ENCODE data around the gene CAPN2.

Gene CAPN2

GRCh38 chr1:223761411-223761810 is 49.1 kb downstream of the CAPN2 start:
- no peak for DNase-seq (ENCODE audit: low read depth)

DNA sequence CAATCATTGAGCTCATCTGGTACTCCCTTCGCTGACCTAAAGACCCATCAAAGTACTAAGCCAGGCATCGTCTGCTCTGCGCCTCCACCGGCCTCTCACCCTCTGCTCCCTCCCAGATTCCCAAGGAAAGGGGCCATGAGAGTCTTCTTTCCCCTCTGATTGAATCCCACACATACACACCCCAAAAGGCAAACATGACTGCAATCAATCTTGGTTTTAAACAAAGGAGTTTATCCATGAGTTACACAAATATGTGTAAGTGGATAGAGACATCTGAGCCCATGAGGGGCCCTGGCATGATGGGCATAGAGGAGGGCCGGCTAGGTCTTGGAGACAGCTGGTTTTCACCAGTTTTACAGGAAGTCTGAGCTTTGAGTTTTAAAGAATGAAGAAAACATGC is 50.9 kb downstream of the CAPN2 start:
- no peak for DNase-seq (ENCODE audit: low read depth)

- DNase-seq (ENCODE audit: low read depth) = no peak
Observed at GRCh38 chr1:223763881-223764280, 51.5 kb downstream of the CAPN2 start.

DNA sequence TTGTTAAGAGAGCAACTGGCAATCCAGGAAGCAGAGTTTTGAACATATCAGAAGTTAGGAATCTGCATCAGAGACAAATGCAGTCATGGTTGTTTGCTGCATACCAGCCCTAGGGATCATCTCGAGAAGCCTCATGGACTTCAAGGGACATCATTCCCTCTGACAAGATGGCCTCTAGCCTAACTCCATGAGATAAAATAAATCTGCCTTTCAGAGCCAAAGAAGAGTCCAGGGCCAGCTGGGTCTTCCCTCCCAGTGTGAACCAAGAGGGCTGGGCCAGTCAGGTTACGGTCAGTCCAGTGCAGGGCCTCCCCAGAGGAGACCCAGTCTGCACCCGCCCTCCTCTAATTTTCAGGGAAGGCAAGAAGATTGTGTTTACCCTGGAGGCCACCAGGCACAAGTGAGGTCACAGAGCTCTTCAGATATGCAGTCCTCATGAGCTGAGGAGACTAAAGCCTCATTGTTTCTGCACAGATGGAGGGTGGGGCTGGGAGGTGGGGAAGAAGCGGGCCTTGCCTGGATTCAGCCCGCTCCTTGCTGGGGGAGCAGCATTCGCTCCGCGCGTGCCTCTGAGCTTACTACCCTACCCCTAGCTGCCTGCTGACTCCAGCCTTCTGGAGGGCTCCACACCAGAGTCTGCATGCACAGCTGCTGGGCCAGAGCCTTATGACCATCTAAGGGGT is 52.8 kb downstream of the CAPN2 start:
- DNase-seq (ENCODE audit: low read depth) = no peak

- DNase-seq (ENCODE audit: low read depth) = no peak
Observed at GRCh38 chr1:223765719-223766340, 53.5 kb downstream of the CAPN2 start.

- DNase-seq (ENCODE audit: low read depth) = no peak
Observed at GRCh38 chr1:223770621-223771315, 58.4 kb downstream of the CAPN2 start.

DNA sequence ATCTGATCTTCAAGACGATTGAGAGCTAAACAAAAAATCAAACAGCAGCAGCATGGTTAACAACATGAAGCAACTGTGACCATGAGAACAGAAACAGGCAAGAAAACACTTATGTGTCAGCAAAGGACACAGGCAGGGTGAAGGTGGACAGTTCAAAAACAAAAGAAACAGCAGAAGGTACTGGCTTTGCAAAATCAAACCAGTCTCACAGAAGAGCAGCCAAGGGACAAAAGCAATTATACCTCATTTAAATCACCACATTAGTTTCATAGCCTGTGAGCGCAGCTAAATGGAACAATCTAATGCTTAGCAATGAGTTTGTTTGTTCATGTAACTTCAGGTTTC is 59.1 kb downstream of the CAPN2 start:
- DNase-seq (ENCODE audit: low read depth) = no peak

DNA sequence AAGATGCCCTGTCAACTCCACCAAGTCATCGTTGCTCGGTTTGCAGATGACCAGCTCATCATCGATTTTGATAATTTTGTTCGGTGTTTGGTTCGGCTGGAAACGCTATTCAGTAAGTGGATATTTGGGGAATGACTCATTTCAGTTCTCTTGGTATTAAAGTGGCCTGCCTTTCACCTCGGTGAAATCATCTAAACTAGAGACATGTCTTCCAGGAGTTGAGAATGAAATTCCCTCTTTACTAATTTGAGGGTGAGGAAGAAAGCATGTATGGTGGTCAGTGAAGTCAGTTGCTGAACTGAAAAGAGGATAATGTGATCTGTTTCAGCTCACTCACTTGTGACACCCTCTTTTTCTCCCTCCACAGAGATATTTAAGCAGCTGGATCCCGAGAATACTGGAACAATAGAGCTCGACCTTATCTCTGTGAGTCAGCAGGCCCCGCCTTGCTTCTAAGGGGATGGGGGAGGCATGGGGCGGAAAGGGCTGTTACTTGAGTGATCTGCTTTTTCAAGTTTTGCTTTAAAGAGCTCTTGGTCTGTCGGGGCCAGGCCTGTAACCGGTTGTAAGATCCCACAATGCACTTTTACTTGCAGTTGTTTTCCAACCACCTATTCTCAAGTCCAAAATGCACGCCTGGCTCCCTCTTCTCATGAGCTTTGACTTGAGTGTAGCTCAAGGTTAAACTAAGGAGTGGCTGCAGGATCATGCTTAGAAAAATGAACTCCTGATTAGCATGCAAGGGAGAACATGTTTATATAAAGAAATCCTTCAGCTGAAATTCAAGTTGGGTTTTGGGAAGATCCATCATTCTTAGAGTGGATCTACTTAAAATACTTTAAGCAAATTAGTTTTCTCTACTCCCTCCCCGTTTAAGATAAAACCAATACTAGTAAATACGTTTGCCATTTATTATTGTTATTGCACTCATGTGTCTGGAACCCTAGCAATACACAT is 59.8 kb downstream of the CAPN2 start:
- no peak for DNase-seq (ENCODE audit: low read depth)

DNA sequence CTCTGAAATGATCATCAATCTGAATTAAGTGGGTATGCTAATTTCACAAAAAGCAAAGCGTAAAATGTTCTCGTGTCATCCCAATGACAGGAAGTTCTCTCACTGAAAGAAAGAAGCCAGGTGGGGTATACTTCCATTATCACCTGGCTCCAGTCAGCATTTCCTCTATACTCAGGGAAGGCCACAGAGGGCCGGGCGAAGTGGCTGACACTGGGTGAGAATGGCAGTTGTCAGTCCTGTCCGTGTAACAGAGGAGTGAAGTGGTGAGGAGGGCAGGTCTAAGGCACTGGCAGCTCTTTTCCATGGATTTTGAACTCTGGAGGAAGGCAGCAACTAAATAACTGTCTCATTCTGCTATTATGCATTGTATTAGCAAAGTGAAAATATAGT is 60.4 kb downstream of the CAPN2 start:
- DNase-seq (ENCODE audit: low read depth) = no peak

GRCh38 chr1:223774134-223774814 is 61.9 kb downstream of the CAPN2 start:
- no peak for DNase-seq (ENCODE audit: low read depth)

DNA sequence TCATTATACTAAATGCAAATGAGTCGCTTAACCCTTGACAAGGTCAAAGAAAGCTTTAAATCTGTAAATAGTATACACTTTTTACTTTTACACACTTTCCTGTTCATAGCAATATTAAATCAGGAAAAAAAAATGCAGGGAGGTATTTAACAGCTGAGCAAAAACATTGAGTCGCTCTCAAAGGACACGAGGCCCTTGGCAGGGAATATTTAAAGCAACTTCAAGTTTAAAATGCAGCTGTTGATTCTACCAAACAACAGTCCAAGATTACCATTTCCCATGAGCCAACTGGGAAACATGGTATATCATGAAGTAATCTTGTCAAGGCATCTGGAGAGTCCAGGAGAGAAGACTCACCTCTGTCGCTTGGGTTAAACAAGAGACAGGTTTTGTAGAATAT is 62.7 kb downstream of the CAPN2 start:
- no peak for DNase-seq (ENCODE audit: low read depth)

DNA sequence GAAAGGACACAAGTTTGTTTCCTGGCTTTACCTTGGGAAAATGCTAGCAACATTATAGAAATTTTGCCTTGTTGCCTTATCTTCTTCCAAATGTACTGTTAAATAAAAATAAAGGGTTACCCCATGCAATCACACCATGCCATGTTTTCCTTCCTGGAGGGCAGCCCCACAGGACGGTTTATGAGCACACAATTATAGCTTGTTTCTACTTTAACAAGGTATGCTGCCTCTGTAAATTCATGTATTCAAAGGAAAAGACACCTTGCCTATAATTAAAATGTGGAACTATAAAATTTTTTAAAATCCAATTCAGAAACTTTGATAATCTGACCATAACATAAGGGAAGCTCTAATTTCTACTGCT is 63.4 kb downstream of the CAPN2 start:
- DNase-seq (ENCODE audit: low read depth) = no peak

- DNase-seq (ENCODE audit: low read depth) = peak; percentile 15
Observed at GRCh38 chr1:223776075-223776814, 63.9 kb downstream of the CAPN2 start.

GRCh38 chr1:223776826-223777454 is 64.6 kb downstream of the CAPN2 start:
- DNase-seq (ENCODE audit: low read depth) = no peak

DNA sequence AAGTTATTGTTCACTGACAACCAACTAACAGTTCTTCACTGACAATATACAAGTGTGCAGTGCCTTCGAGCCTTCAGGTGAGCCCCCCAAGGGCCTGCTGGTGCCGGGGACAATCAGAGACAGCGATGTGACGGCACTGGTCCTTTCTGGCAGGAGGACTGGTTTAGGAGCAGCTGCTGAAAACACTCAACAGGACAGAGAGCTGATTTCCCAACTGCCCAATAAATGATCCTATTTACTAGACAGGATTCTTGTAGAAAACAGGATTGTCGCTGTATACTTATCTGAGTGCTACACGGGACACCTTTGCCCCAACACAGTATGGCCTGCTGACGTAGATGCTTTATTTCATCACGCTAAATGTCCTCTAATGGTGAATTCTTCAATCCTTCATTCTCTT is 68.0 kb downstream of the CAPN2 start:
- DNase-seq (ENCODE audit: low read depth) = no peak

DNA sequence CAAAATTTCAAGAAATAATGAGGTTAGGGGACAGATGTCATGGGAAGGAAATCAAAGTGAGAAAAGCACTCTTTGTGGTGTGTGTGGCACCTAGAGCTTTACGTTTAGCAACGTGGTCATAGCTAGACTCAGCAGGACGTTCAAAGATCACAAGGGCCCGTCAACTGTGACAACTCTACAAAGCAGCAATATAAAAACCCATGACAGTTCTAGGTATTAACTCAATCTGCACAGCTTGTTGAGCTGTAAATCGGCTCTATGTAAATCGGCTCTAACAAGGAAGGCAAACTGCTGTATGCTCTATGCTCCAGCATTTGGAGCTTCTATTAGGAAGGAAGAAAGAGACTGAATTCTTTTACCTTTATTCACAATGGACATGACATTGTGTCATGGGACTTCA is 68.6 kb downstream of the CAPN2 start:
- DNase-seq (ENCODE audit: low read depth) = no peak

DNA sequence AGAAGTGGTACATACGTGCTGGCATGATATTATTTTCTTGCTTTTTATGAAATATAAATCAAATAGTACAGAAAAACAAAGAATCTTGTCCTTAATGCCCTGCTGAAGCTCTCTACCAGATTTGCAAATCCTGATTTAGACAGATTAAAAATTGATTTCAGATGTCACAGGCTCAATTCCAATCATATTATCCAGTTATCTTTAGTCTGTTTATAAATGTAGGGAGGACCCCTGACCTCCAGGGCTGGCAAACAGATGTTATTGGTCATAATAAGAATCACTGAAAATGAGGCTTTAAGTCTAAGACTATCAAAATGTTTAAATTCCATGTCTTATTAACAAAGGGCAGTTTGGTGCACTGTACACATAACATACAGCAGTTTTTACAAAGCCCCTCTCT is 71.3 kb downstream of the CAPN2 start:
- no peak for DNase-seq (ENCODE audit: low read depth)

DNA sequence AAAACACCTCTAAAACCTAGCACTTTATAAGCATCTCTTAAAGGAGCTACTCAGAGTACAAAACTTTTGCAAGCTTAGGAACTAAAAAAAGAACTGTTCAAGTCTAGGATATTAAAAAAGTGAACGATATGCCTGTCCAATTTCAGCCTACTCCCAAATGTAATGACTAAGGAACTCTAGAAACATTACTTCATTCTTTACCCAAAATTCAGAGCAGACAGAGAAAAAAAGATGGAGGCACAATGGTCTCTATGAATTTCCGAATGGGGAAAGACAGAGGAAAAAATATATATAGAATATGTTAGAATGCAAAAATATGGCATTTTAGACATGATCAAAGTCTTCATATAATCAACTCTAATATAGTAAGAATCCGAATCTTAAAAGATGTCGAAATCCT is 72.2 kb downstream of the CAPN2 start:
- DNase-seq (ENCODE audit: low read depth) = no peak

DNA sequence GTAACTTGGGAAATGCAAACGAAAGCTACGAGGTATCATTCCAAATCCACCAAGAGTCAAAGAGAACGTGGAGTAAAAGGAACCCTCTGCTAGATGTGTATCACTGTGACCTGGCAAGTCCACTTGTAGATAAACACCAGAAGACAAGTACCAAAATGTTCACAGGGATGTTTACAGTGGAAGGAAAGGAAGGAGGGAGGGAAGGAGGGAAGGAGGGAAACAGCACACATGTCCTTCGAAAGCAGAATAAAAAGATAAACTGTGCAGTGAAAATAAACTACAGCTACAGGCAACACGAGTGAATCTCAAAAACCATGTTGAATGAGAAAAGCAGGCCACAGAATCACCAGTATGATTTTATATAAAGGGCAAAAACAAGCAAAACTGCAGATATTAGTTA is 73.5 kb downstream of the CAPN2 start:
- no peak for DNase-seq (ENCODE audit: low read depth)

DNA sequence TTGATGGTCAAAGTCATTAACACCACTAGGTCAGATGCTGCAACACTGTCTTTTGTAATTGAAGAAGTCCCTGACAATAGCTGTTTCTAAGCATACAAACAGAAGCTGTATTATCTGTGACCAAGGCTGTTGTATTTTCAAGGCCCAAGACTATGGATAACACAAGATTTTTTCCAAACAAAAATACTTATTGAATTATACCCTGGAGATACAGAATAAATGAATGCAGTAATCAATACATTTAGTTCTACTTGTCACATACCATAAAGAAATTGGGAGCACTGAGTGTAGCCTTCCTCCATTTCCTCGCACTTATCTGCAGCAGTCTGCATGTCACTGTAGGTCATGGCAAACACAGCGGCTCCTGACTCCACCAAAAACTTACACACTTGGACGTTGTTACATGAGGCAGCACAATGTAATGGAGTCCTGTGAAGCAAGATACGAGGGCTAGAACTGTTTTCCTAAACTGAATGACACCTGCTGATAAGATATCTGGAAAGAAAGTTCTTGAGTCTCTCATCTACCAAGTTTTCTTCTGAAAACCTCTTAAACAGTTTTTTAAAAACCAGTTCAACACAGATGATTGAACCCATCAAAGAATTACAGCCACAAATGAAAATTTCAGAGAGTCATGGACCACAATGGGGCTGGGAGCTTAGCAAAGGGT is 76.5 kb downstream of the CAPN2 start:
- DNase-seq (ENCODE audit: low read depth) = no peak
